Nephron (organoid): ENCODE results near the gene MS4A5.
A peak's percentile ranks its signal among the peaks of the same experiment; 100 is the strongest.

ENCODE experiments used
- H3K27ac Mint-ChIP-seq, 3 experiments: 2 replicates each; pipeline ENCODE4 v1.8.0; 2020; ENCODE audit warnings: mixed read lengths in 3 of 3, mild to moderate bottlenecking in 2 of 3, moderate library complexity in 1 of 3
- H3K27me3 Mint-ChIP-seq: 2 replicates; pipeline ENCODE4 v1.8.0; 2021; ENCODE audit warnings: low read depth, mild to moderate bottlenecking, moderate library complexity, mixed read lengths
- H3K36me3 Mint-ChIP-seq: 2 replicates; pipeline ENCODE4 v1.8.0; 2020; ENCODE audit warnings: low read depth, mixed read lengths
- H3K4me1 Mint-ChIP-seq: 2 replicates; pipeline ENCODE4 v1.8.0; 2020; ENCODE audit warnings: mixed read lengths
- H3K4me3 Mint-ChIP-seq, 3 experiments: 2 replicates each; pipeline ENCODE4 v1.8.0; 2020; ENCODE audit warnings: mild to moderate bottlenecking in 3 of 3, mixed read lengths in 3 of 3, moderate library complexity in 2 of 3
- H3K9me3 Mint-ChIP-seq: 2 replicates; pipeline ENCODE4 v1.8.0; 2020; ENCODE audit warnings: mixed read lengths
- TF ChIP-seq, protein P1 (sequence below), 3 experiments: fragments of 200-600 bp; sonication (generic); IDR thresholded peaks; one replicate each; pipeline ENCODE4 v1.5.0; 2021; ENCODE audit warnings: antibody characterized with exemption in 3 of 3; ENCODE audit not compliant: unreplicated experiment in 3 of 3

The MS4A5 gene

DNA sequence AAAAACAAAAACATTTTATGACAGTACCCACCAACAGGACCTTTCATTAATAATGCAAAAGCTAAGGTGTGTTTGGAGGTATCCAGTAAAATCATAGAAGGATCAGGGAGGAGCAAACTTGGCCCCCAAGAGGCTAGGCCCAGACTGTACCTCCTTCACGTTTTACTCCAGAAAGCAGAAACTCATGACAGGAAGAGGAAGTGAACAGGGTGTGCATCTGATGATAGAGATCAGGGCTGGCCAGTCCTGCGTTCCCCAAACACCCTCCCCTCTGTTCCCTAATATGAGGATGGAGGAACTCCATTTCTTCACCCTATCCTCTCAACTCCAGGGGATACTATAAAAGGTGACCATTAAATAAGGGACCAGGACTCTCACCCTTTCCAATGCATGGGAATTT lies 53.0 kb downstream of the MS4A5 start:
- Mint-ChIP-seq H3K9me3 (peaks cover 2% of the 10 kb centered on the region), H3K36me3 (no peaks in the 10 kb centered on the region), H3K4me3 (no peak overlapping the region), H3K27ac (no peak overlapping the region), H3K4me1 (no peaks in the 10 kb centered on the region), H3K27me3 (no peaks in the 10 kb centered on the region)
- TF ChIP-seq, protein P1, sequence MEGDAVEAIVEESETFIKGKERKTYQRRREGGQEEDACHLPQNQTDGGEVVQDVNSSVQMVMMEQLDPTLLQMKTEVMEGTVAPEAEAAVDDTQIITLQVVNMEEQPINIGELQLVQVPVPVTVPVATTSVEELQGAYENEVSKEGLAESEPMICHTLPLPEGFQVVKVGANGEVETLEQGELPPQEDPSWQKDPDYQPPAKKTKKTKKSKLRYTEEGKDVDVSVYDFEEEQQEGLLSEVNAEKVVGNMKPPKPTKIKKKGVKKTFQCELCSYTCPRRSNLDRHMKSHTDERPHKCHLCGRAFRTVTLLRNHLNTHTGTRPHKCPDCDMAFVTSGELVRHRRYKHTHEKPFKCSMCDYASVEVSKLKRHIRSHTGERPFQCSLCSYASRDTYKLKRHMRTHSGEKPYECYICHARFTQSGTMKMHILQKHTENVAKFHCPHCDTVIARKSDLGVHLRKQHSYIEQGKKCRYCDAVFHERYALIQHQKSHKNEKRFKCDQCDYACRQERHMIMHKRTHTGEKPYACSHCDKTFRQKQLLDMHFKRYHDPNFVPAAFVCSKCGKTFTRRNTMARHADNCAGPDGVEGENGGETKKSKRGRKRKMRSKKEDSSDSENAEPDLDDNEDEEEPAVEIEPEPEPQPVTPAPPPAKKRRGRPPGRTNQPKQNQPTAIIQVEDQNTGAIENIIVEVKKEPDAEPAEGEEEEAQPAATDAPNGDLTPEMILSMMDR (IDR thresholded peaks at IDR 0.05; ENCODE audit: unreplicated experiment in 3 of 3) = no peak

DNA sequence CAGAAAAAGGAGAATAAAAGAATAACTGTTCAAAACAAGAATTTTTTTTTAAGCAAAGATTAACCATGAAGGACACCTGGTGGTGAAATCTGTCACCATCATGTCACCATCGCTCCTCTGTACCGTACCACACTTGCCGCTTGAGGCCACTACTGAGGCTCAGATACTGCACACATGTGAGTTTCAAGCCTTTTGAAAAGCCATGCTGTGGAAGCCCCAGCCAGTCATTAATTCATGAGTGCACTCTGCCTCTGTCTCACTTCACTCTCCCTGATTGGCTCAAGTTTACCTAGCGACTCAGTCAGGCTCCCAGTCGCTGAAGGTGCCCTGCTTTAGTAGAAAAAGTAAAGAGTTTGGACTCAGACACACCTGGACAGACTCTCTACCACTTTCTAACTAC lies 56.6 kb downstream of the MS4A5 start:
- Mint-ChIP-seq H3K36me3 (no peaks in the 10 kb centered on the region), H3K4me3 (no peak overlapping the region), H3K4me1 (no peaks in the 10 kb centered on the region), H3K9me3 (no peaks in the 10 kb centered on the region), H3K27ac (no peak overlapping the region), H3K27me3 (no peaks in the 10 kb centered on the region)
- TF ChIP-seq, protein P1 (IDR thresholded peaks at IDR 0.05; ENCODE audit: unreplicated experiment in 3 of 3) = peak; percentile 14 to 48 (median 24)

DNA sequence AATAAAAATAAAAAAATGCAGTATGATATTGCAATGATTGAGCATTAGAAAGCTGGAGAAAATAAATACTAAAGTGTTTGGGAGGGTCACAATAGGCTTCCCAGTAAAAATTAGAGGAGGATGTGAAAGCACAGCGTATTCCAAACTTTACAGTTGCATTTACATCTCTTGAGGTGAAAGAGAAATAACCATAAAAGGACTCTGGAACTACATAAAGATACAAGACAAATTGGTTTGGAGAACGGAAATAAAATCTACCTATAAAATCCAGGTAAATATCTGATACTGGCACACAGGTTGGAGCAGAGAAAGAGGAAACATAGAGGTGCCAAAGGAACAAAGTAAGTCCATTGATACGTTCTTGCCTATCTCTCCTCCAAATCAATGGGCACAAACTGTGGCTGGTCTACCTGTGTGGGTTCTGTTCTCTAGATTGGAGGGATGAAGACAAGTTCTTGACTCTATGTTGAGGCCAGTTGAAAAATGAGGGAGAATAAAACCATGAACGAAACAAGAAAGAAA lies 63.2 kb downstream of the MS4A5 start, which contains the start of gene MS4A12:
Gene MS4A12, plus strand, starts transcription at position 291 of the 522 bp plus-strand sequence. CDS start 4,541 bp downstream, outside the sequence.
- TF ChIP-seq, protein P1 (IDR thresholded peaks at IDR 0.05; ENCODE audit: unreplicated experiment in 3 of 3) = no peak
- H3K4me1 Mint-ChIP-seq = no peaks in the 10 kb centered on the region

DNA sequence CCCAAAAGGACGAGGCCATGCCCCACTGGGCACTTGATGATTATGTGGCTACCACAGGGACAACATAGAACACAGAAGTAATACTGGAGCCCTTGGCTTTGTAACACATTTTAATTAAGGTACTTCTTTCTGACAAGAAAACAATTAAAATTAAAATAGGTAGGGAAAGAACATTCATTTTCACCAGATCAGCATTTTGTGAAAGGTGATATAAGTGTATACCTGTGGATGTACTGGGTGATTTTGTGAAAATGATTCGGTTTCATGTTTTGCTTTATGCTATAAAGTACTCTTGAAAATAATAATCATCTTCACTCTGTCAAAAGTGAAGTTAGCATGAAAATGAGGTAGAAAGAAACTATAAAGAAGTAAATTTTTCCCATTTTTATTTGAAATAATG lies 64.1 kb downstream of the MS4A5 start:
- H3K27me3 Mint-ChIP-seq = no peaks in the 10 kb centered on the region
- no peaks in the 10 kb centered on the region for H3K36me3 Mint-ChIP-seq
- H3K4me1 Mint-ChIP-seq = peaks cover 4% of the 10 kb centered on the region
- TF ChIP-seq, protein P1 (IDR thresholded peaks at IDR 0.05; ENCODE audit: unreplicated experiment in 3 of 3) = no peak
- H3K27ac Mint-ChIP-seq = no peak overlapping the region
- H3K4me3 Mint-ChIP-seq = no peak overlapping the region
- H3K9me3 Mint-ChIP-seq = no peaks in the 10 kb centered on the region

More for the DNA sequence above, 63.2 kb downstream of the MS4A5 start, which contains the start of gene MS4A12:
- H3K4me3 Mint-ChIP-seq = no peak within 1 kb of the TSS
- H3K36me3 Mint-ChIP-seq = no peaks in the 10 kb centered on the region
- H3K9me3 Mint-ChIP-seq = no peaks in the 10 kb centered on the region
- H3K27ac Mint-ChIP-seq = no peak within 1 kb of the TSS
- no peaks in the 10 kb centered on the region for H3K27me3 Mint-ChIP-seq
